ENCODE data around the gene HSPB7.

HSPB7 gene

GRCh38 chr1:15973772-15974171 is 44.1 kb downstream of the HSPB7 start:
- H2AFZ ChIP-seq (ENCODE audit: low read length) = no peak overlapping the region
- no peak overlapping the region for H3K4me3 ChIP-seq (ENCODE audit: low read depth, low read length, poor library complexity, severe bottlenecking)
- H3K9ac ChIP-seq (ENCODE audit: low read length) = no peak overlapping the region
- TF ChIP-seq, protein P1, sequence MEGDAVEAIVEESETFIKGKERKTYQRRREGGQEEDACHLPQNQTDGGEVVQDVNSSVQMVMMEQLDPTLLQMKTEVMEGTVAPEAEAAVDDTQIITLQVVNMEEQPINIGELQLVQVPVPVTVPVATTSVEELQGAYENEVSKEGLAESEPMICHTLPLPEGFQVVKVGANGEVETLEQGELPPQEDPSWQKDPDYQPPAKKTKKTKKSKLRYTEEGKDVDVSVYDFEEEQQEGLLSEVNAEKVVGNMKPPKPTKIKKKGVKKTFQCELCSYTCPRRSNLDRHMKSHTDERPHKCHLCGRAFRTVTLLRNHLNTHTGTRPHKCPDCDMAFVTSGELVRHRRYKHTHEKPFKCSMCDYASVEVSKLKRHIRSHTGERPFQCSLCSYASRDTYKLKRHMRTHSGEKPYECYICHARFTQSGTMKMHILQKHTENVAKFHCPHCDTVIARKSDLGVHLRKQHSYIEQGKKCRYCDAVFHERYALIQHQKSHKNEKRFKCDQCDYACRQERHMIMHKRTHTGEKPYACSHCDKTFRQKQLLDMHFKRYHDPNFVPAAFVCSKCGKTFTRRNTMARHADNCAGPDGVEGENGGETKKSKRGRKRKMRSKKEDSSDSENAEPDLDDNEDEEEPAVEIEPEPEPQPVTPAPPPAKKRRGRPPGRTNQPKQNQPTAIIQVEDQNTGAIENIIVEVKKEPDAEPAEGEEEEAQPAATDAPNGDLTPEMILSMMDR (IDR thresholded peaks at IDR 0.05; ENCODE audit: low read length) = no peak
- no peak for TF ChIP-seq EZH2 (IDR thresholded peaks at IDR 0.05; ENCODE audit: borderline replicate concordance, low read length)
- no peaks in the 10 kb centered on the region for H3F3A ChIP-seq (ENCODE audit: insufficient read depth, low read length)
- H3K27me3 ChIP-seq (ENCODE audit: insufficient read depth, low read length) = no peaks in the 10 kb centered on the region
- no peaks in the 10 kb centered on the region for H3K9me2 ChIP-seq (ENCODE audit: low read depth, low read length)
- no peaks in the 10 kb centered on the region for H4K20me1 ChIP-seq (ENCODE audit: insufficient read depth, low read length)
- H3K79me2 ChIP-seq (ENCODE audit: insufficient read depth, low read length) = no peaks in the 10 kb centered on the region
- peaks cover 32% of the 10 kb centered on the region for H3K36me3 ChIP-seq (ENCODE audit: insufficient read depth, low read length)
- H3K27ac ChIP-seq (ENCODE audit: low read depth, low read length, poor library complexity, severe bottlenecking) = no peak overlapping the region
- H3K4me1 ChIP-seq (ENCODE audit: insufficient read depth, low read length, severe bottlenecking) = peaks cover 23% of the 10 kb centered on the region
- H3K4me2 ChIP-seq (ENCODE audit: low read length) = no peak overlapping the region; the same call in 1 of the 2 replicates
- no peaks in the 10 kb centered on the region for H3K9me3 ChIP-seq (ENCODE audit: low read length)

DNA sequence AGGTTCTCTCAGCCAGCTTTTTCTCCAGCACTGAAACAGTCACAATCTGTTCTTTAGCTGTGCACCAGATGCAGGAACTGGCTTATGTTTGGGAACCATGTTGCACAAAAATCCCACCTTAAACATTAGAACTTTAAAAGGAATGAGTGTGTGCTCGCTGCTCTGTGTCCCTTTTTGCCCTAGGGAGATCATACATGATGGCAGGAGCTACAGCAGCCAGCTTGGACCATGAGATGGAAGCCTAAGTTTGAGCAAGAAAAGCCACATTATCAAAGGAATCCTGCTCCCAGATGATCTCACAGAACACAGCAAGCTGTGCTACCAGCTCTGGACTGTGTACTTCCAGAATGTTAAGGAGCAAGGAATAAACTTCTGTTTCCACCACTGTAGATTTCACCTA is 45.4 kb downstream of the HSPB7 start:
- no peaks in the 10 kb centered on the region for H3F3A ChIP-seq (ENCODE audit: insufficient read depth, low read length)
- H3K27me3 ChIP-seq (ENCODE audit: insufficient read depth, low read length) = no peaks in the 10 kb centered on the region
- TF ChIP-seq, protein P1 (IDR thresholded peaks at IDR 0.05; ENCODE audit: low read length) = no peak
- no peak for TF ChIP-seq EZH2 (IDR thresholded peaks at IDR 0.05; ENCODE audit: borderline replicate concordance, low read length)
- H3K9me3 ChIP-seq (ENCODE audit: low read length) = no peaks in the 10 kb centered on the region
- peaks cover 23% of the 10 kb centered on the region for H3K4me1 ChIP-seq (ENCODE audit: insufficient read depth, low read length, severe bottlenecking)
- no peak overlapping the region for H3K4me2 ChIP-seq (ENCODE audit: low read length)
- H4K20me1 ChIP-seq (ENCODE audit: insufficient read depth, low read length) = no peaks in the 10 kb centered on the region
- no peaks in the 10 kb centered on the region for H3K79me2 ChIP-seq (ENCODE audit: insufficient read depth, low read length)
- no peak overlapping the region for H2AFZ ChIP-seq (ENCODE audit: low read length)
- H3K36me3 ChIP-seq (ENCODE audit: insufficient read depth, low read length) = peaks cover 44% of the 10 kb centered on the region
- H3K9ac ChIP-seq (ENCODE audit: low read length) = no peak overlapping the region
- H3K27ac ChIP-seq (ENCODE audit: low read depth, low read length, poor library complexity, severe bottlenecking) = no peak overlapping the region
- H3K4me3 ChIP-seq (ENCODE audit: low read depth, low read length, poor library complexity, severe bottlenecking) = no peak overlapping the region
- no peaks in the 10 kb centered on the region for H3K9me2 ChIP-seq (ENCODE audit: low read depth, low read length)

DNA sequence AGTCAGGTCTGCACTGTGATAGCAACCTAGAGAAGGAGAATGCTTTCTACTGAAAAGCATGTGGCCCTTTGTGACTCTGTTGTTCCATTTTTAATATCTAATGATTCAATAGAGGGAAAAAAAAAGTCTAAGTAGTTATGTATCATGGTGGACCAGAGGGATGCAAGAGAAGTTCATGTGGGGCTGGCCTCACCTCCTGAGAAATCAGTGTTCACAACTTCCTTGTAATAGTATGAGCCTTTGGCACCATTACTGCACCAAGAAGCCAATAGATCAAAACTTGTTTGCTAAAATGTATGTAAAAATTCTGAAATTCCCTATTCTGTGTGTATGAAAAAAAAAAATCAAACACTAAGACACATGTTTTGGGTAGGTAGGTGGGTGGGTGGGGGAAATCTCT is 46.9 kb downstream of the HSPB7 start:
- peaks cover 50% of the 10 kb centered on the region for H3K36me3 ChIP-seq (ENCODE audit: insufficient read depth, low read length)
- H3K9me3 ChIP-seq (ENCODE audit: low read length) = no peaks in the 10 kb centered on the region
- H3K27me3 ChIP-seq (ENCODE audit: insufficient read depth, low read length) = no peaks in the 10 kb centered on the region
- no peak overlapping the region for H2AFZ ChIP-seq (ENCODE audit: low read length)
- H3F3A ChIP-seq (ENCODE audit: insufficient read depth, low read length) = no peaks in the 10 kb centered on the region
- TF ChIP-seq, protein P1 (IDR thresholded peaks at IDR 0.05; ENCODE audit: low read length) = no peak
- TF ChIP-seq EZH2 (IDR thresholded peaks at IDR 0.05; ENCODE audit: borderline replicate concordance, low read length) = no peak
- no peaks in the 10 kb centered on the region for H3K79me2 ChIP-seq (ENCODE audit: insufficient read depth, low read length)
- H3K9me2 ChIP-seq (ENCODE audit: low read depth, low read length) = no peaks in the 10 kb centered on the region
- no peak overlapping the region for H3K9ac ChIP-seq (ENCODE audit: low read length)
- H3K4me3 ChIP-seq (ENCODE audit: low read depth, low read length, poor library complexity, severe bottlenecking) = no peak overlapping the region
- peaks cover 23% of the 10 kb centered on the region for H3K4me1 ChIP-seq (ENCODE audit: insufficient read depth, low read length, severe bottlenecking)
- no peak overlapping the region for H3K27ac ChIP-seq (ENCODE audit: low read depth, low read length, poor library complexity, severe bottlenecking)
- H4K20me1 ChIP-seq (ENCODE audit: insufficient read depth, low read length) = no peaks in the 10 kb centered on the region
- H3K4me2 ChIP-seq (ENCODE audit: low read length) = no peak overlapping the region

Measured in OCI-LY1 (cell line).